GM19397 (cell line): ENCODE data around the gene TFAP2A.

Experiments
- ATAC-seq: cut with Tn5 transposase; IDR thresholded peaks from one replicate; pipeline ENCODE4 v1.9.1; 2021; ENCODE audit warnings: mild to moderate bottlenecking, moderate library complexity; ENCODE audit not compliant: unreplicated experiment

Gene TFAP2A

DNA sequence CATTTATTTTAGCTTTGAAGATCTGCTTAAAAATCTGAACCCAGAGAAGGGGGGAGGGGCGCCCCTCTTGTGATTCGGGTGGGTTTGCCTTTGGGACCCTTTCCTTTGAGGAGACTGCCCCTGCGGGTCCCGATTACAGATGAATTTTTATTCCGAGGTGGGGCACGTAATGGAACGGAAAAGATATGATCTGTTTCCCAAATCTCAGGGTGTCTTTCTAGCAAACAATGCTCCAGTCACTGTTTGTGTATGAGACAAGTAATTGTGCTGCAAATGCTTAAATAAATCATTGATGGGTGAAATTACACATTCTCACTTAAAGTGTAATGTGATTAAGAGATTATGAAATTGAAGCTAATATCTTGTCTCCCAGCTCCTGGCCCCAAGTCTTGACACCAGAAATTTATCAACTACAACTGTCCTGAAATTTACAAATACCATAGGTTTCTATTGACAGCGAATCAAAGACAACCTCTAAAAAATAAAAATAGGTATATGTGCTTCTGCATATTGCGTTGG is 30.7 kb downstream of the TFAP2A start:
- ATAC-seq, result no peak

DNA sequence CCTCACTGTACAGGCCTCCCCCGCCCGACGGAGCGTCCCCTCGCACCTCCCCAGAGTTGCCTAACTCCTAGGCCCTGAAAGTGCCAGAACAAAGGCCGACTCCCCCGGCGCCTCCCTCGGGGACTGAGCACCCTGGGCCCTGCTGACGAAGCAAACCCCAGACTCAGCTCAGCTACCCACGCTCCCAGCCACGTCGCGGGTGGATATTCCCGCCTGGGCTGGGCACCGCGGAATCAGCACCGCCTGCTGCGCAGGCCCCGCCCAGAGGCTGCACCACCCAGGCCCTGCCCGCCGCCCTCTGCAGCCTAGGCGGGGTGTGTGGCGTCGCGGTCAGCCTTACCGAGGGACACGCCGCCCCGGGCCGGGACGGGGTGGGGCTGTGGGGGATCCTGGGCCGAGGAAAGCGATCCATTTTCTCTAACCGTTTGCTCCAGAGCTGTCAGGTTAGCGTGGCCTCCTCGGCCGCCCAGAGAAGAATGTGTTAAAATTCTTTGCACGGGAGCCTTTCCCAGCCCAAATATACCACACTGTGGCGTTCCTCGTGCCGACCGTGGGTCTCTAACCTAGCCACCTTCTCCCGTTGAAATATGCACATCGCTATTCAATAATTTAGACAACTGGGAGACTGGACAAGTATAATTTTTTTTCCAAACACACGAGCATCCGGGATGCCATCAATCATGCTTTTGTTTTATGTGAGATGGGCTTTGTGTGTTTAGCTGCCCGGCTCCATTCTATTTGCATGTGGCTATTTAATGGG is 31.4 kb downstream of the TFAP2A start:
- no peak for ATAC-seq

DNA sequence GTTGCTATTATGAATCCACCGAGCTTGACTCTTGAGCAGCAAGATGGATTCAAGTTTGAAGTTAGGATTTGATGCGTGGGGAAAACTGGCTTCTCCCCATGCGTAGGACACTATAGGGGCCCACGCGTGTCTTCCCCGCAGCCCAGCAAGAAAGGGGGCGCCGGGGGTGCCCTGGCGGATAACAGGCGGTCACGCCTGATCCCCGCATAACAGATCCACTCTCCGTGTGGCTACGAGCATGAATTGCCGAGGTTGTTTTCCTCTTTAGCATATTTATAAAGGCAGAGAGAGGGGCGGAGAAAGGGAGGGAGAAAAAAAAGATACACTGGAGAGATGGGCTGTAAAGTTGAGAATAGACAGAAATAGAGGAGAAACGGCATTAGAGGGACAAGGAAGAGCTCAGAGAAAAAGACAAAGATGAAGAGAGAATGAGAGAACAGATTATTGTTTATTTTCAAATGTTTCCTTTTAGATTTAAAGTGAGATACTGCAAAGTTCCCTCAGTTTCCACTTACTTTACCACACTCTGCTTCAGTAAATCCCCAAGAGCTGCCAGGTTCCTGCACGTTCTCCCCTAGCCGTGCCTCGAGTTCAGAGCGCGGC is 32.0 kb downstream of the TFAP2A start:
- no peak for ATAC-seq

DNA sequence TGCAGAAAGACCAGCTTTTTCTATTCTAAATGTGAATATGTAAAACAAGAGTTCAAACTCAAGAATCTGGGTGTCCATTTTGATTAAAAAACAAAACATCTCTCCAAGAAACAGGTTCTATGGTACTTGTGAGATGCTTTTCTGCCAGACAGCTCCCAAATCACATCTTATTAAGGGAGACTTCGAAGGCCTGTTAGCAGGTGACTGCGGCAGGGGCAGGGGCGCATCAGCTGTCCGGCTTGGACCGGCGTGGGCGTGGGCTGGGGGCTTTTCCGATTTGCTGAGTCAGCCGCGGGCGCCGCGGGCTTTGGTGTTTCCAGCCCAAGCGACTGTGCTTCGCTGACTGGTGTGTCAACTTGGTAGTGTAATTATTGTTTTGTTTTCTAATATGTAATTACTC is 32.6 kb downstream of the TFAP2A start:
- ATAC-seq, result no peak

DNA sequence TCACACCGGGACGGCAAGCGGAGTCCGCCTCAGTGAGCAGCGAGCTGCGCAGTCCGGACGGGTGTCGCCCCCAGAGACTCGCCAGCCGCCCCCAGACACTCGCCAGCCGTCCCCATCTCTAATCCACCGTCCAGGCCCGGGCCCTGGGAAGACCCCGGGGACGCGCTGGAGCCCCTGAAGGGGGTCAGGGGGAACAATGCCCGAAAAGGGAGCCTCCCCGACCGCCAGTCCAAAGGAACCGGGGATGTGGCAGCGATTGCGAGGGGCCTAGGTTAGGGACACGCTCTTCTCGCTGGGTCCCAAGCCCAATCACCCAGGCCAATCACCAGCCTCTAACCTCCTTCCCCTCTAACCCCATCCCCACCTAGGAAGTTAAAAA is 33.1 kb downstream of the TFAP2A start:
- no peak for ATAC-seq

DNA sequence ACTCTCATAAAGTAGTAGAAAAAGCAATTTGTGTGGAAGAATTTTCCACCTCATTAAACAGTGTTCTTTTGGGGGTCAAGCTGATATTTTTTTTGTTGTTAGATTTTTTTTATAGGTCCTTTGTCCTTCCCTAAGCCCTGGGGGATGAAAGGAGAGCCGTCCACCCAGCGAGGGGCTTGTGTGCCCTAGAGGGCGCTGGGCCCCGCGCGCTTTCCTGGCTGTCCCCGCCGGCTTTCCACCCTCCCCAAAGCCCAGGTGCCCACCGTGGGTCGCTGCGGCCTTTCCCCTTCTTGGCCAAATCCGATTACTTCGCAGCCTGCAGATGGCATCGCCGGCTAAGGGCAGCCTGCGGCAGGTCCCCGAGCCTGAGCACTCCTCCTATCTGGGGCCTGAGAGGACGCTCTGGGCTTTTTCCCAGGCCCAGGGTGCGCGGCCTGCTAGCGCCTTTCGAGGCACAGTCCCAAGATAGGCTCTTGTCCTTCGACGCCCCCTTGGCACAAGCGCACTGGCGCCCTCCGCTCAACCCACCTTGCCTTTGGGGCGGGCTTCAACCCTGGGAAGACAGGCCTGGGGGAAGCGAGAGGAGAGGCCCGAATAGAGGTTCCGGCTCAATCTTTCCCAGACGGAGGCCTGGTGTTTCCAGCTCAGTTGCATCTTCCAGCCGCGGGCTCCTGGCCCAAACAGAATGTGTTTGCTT is 33.6 kb downstream of the TFAP2A start:
- no peak for ATAC-seq

DNA sequence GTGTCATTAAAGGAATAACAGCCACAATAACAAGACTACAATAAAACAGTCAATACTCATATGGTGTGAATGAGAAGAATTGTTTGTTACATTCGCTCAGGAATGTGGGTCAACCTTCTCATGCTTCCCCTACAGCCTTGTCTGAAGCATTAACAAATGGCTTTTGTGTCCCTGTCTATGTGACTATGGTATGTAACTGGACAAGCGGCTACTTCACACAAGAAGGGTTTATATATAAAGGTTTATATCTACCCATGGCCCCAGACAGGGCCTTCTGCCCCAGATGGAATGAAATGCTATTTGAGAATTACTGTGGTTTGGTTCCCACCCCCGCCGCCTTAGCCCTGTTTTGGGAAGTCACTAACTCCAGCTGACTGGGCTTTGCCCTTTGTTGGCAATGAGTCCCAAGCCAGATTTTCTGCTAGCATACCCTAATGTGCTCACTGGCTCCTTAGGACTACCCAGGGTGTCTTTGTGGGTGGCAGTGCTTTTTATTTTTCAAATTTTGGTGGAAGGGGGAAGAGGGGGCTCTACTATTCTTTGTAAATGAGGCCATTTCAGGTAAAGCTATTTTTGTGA is 39.4 kb downstream of the TFAP2A start:
- ATAC-seq, result no peak

DNA sequence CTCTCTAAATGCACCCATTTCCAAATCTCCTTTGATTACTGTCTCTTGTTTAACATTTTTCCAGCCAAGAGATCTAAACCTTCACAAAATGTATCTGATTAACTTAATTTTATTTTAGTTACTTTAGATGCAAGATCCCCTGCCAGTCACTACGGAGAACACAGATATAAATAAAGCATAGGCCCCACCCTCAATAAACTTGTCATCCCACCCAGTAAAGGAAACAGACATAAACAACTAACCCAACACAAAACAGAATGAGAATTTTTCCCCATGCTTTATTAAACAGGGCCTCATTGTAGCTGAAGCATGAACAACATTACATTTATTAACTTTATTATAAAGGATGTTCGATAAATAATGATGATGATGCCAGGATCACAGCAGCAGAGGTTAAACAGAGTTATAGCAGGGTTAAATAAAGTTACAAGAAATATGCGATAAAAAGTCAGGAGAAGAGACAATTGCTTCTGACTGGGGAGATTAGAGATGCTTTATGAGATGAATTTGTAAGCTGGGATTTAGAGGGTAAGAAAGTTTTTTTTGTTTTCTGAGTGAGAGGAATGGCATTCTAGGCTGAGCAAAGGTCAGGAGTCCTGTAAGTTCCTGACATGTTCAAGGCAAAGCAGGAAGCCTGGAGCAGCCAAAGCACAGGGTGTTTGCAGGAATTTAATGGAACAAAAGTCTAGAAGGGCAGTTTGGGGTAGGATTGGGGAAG is 41.1 kb downstream of the TFAP2A start:
- no peak for ATAC-seq

DNA sequence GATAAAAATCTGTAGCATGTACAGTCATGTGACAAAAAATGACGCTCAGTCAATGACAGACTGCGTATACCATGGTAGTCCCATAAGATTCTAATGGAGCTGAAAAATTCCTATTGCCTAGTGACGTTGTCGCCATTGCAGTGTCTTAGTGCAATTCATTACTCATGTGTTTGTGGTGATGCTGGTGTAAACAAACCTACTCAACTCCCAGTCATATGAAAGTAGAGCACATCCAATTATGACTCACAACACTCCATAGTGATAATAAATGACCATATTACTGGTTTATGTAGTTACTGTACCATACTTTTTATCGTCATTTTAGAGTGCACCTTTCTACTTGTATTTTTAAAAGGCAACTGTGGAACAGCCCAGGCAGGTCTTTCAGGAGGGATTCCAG is 45.0 kb downstream of the TFAP2A start:
- no peak for ATAC-seq

DNA sequence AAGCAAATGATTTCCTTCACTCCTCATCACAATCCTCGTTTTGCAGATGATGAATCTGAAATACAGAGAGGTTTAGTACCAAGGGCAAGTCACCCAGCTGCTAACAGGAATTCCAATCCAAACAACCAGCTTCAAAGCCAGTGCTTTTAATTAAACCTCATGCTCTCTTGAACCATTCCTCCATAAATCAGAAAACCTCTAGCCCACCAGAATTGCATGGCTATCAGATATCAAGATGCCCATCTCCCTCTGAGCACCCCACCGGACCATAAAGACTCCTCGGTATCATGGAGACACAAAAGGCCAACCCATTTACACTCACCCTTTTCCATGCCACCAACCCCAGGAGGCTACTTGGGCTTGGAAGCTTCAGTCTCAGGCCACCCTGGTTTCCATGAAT is 46.0 kb downstream of the TFAP2A start:
- no peak for ATAC-seq

DNA sequence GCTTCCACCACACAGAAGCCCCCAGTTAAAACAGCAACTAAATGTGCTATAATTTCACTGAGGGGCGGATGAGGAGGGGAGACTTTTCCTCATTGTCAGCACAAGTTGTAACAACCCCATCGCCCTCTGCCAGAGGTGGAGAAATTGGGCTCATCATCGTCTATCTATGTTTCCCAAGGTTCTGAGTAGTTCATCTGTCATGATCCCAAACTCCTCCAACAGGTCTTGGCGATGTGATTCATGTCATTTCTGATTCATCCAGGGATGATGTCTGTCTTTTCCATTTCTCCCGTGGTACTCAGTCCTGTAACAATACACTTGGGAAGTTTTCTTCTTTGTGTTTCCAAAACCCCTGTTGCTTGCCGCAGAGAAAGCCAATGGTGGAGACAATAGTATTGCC is 51.0 kb downstream of the TFAP2A start:
- ATAC-seq, result no peak

DNA sequence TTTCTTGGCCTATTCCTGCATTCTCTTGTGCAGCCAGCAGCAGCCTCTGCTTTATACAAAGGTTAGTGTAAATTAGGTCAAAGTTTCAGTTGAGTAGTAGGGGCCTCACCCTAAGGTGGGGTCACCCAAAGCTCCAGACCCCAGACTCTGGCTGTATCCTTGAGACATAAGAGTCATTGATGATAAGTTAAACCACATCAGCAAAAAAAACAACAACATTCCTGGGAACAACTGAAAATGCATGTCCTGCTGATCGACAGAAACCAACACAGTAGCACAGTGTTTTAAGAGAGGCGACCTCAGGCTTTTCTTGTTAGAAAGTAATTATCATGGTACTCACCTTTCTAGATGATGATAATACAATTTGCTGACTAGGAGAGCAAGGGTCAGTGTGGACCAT is 52.6 kb downstream of the TFAP2A start:
- no peak for ATAC-seq

DNA sequence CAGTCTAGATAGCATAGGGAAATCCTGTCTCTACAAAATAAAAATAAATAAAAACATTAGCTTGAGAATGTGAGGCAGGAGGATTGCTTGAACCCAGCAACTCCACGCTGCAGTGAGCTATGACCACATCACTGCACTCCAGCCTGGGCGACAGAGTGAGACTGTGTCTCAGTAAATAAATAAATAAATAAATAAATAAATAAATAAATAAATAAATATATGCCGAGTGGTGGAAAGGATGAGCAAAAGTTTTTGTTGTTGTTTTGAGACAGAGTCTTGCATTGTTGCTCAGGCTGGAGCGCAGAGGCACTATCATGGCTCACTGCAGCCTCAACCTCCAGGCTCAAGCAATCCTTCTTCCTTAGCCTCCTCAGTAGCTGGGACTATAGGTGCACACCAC is 53.4 kb downstream of the TFAP2A start:
- ATAC-seq, result no peak

DNA sequence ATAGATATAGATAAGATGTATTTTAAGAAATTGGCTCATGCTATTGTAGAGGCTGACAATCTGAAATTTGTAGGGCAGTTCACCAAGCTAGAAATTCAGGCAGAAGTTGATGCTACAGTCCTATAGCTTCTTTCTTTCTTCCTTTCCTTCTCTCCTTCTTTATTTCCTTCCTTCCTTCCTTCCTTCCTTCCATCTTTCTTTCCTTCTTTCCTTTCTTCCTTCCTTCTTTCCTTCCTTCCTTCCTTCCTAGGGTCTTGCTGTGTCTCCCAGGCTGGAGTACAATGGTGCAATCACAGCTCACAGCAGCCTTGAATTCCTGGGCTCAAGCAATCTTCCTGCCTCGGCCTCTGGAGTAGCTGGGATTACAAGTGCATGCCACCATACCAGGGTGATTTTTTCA is 55.3 kb downstream of the TFAP2A start:
- ATAC-seq, result no peak

DNA sequence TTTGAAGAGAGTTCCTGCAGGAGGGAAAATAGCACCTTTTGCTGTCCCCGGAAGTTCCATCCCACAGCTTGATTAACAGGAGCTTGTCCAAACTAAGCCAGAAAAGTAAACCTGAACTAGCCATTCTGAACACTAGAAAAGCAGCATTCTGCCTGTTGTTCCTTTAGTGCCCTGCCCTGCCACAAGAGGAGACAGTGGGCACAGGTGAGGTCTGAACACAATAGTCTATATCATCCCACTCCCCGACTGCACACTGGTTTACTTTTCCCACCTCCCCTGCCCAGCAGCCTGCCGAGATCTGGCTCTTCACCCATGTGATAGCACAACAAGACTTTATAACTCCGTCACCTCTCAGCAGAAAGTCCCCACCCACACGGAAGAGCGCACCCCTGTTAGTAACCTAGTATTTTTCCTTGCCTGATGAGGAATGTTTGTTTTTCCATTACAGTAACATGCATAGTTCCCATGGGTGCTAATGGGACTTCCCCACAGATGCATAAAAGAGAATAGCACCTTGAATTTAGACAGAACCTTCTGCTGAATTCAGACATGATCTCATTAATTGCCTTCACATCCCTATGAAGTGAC is 59.7 kb downstream of the TFAP2A start:
- ATAC-seq, result no peak

DNA sequence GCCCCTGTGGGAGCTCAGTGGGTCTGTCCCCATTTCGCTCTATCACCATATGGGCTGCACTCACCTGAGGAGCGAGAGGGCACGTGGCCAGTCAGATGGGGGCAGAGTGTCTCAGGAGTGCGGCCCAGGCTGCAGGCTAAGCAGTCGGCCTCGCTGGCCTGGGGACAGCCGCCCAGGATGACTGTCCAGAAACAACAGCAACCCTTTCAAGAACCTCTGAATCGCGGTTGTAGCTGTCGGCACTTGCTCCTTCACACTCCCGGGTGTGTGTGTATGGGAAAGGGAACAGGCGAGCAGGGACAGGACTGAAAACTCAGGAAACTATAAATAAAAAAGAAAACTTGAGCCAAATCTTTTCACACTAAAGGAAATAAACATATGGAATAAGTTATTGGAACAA is 63.1 kb downstream of the TFAP2A start:
- ATAC-seq, result no peak

DNA sequence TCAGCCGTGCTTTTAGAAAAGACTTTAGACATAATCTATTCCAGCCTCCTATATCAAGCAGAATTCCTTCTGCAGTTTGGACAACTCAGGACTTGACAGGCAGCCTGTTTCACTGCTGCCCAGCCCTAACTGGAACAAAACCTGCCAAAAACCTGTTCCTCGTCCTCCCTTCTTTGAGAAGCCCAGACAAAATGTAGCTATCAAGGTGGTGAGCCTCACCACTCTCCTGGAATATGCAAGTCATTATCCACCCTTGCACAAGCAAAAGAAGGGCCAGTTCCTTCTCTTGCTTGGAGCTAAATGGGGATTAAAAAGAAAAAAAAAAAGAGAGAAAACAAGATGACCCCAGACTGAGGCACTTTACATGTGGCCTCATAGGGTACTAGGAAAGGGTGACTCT is 64.2 kb downstream of the TFAP2A start:
- no peak for ATAC-seq

DNA sequence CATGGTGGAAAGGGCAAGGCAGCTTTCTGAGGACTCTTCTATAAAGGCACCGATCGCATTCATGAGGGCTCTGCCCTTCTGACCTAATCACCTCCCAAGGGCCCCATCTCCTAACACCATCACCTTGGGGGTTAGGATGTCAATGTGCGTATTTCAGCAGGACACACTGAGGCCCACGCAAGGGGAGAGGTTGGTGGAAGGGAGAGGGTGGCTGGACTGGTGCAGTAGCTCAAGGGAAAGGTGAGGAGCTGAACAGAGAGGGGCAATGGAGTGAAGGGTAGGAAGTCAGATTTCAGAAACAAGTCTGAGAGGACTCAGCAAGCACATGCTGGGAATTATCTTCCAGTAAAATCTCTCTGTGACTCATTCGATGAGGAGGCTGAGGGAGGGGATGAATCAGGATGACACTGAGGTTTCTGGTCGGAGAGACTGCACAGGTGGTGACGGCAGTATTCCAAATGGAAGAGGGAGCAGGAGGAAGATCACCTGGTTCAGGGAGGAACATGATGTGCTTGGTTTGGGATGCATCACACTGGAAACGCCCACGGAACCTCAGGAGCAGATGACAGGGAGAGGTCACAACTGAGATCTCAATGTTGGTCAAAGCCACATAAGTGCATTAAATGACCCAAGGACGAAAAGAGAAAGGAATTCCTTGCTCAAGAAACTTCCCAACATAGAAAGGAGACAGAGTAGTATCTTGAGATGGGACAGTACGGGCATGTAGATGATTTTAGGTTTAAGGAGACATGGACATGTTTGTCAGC is 67.1 kb downstream of the TFAP2A start:
- no peak for ATAC-seq
